ENCODE results near the gene IFNGR1. TPM values are rescaled to one million over a fixed set of nuclear protein-coding genes. Genes with fewer than 3 reads are reported as not detected.

Gene IFNGR1
- total RNA-seq, 4 donors from 2014 or later, result 53.5 to 122 (median 94.9) TPM

DNA sequence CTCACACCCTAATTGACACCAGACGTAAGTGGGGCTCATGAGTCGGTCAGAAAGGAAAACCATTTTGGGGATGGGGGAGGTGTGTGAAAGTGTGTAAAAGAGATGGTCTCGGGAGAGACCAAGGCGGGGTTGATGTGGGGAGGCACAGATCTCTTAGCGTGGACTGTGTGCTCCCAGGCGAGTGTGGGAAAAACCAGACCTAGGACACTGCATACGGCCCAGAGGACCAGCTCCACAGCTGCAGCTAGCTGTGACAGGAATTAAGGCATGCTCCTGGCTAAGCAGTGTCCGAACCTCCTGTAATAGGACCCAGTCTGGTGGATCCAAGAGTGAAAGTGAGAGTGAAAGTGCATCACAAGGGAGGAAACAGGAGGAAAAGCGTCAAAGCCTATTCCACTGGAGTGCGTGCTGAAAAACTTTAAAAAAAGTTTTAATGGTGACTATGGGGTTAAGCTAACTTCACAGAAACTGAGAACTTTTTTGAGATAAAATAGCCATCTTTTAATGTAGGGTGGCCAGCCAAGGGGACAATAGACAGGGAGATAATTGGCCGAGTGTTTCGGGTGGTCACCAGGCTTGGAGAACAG, 55.4 kb downstream of the IFNGR1 start:
- intact Hi-C loops (cut with DNase I; ENCODE audit: low total_unique reads), result no loop called here
- DNase-seq, result no peak
- Histone ChIP-seq H3K9me3 (no peaks in the 10 kb centered on the region), H3K4me1 (no peaks in the 10 kb centered on the region), H3K27ac (no peak overlapping the region), H3K36me3 (no peaks in the 10 kb centered on the region), H3K4me3 (no peak overlapping the region), H3K27me3 (no peaks in the 10 kb centered on the region)
- no peak for TF ChIP-seq POLR2A (IDR thresholded peaks at IDR 0.05)
- TF ChIP-seq, protein P1, sequence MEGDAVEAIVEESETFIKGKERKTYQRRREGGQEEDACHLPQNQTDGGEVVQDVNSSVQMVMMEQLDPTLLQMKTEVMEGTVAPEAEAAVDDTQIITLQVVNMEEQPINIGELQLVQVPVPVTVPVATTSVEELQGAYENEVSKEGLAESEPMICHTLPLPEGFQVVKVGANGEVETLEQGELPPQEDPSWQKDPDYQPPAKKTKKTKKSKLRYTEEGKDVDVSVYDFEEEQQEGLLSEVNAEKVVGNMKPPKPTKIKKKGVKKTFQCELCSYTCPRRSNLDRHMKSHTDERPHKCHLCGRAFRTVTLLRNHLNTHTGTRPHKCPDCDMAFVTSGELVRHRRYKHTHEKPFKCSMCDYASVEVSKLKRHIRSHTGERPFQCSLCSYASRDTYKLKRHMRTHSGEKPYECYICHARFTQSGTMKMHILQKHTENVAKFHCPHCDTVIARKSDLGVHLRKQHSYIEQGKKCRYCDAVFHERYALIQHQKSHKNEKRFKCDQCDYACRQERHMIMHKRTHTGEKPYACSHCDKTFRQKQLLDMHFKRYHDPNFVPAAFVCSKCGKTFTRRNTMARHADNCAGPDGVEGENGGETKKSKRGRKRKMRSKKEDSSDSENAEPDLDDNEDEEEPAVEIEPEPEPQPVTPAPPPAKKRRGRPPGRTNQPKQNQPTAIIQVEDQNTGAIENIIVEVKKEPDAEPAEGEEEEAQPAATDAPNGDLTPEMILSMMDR (IDR thresholded peaks at IDR 0.05), result no peak

DNA sequence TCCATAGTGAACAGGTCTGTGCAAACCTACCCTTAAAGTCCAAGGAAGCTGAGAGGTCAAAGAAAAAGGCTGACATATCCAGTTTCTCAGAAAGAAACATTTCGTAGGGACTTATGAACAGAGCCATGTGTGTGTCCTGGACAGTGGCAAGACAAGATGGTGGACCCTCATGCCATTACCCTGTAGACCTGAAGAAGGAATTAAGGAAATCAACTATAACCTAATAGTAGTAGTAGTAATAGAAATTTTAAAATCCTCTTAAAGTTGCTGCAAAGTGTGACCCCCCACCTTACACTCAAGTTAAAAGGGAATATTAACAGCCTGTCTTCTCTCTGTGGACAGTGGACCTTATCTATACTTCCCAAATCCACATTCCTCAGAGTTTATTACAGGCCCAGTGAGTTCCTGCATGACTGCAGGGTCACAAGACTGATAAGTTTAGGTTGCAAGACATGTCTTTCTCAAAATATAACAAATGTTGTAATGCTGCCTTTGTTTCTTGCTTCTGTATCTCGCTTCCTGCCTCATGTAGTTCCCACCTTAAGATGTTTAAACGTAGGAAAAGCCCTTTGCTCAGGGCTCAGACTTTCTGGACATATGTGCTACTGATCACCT, 56.4 kb downstream of the IFNGR1 start:
- no peak overlapping the region for H3K4me3 ChIP-seq
- H3K9me3 ChIP-seq, result no peaks in the 10 kb centered on the region
- intact Hi-C loops (cut with DNase I; ENCODE audit: low total_unique reads), result no loop called here
- no peaks in the 10 kb centered on the region for H3K36me3 ChIP-seq
- H3K27me3 ChIP-seq, result no peaks in the 10 kb centered on the region
- DNase-seq, result no peak
- H3K27ac ChIP-seq, result no peak overlapping the region
- H3K4me1 ChIP-seq, result no peaks in the 10 kb centered on the region
- TF ChIP-seq POLR2A (IDR thresholded peaks at IDR 0.05), result no peak
- TF ChIP-seq, protein P1 (IDR thresholded peaks at IDR 0.05), result no peak

DNA sequence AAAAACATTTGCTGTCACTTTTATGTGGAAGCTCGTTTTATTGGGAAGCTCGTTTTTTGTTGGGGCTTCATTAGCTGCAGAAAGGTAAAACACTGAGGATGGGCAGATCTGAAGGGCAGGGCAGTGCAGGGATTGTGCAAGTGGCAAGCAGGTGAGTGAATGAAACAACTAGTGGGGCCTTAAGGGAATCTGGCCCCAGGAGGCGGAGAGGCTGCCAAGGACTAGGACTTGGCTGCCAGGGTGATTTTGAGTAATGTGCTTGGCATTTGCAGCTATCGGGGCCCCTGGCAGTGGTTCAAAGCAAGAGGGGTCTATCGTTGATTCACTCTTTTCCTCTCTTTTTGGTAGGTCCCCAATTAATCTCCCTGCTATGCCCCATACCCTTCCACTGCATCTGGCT, 57.2 kb downstream of the IFNGR1 start:
- intact Hi-C loops (cut with DNase I; ENCODE audit: low total_unique reads), result no loop called here

DNA sequence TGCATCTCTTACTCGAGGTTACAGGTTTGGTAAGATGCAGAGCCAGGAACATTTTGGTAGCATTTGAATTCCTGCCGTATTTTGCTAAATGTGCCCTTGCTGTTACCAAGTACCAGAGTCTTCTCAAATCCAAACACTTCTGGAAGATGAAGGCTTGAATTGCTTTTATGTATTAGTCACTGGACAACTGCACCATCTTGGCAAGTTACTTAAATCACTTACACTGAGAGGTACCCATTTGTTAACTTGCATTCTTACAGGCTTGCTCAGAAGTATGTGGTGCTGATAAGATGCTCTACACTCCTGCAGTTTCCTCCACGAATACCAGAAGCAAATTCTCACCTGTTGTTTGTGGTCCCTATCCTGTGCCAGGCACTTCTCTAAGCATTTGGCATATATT, 58.4 kb downstream of the IFNGR1 start:
- no peak overlapping the region for H3K27ac ChIP-seq
- no peak overlapping the region for H3K4me3 ChIP-seq
- no peak for DNase-seq
- no peak for TF ChIP-seq POLR2A (IDR thresholded peaks at IDR 0.05)
- TF ChIP-seq, protein P1 (IDR thresholded peaks at IDR 0.05), result no peak
- intact Hi-C loops (cut with DNase I; ENCODE audit: low total_unique reads), result no loop called here
- H3K9me3 ChIP-seq, result no peaks in the 10 kb centered on the region
- no peaks in the 10 kb centered on the region for H3K36me3 ChIP-seq
- no peaks in the 10 kb centered on the region for H3K4me1 ChIP-seq
- no peaks in the 10 kb centered on the region for H3K27me3 ChIP-seq

More for the DNA sequence above, 57.2 kb downstream of the IFNGR1 start:
- Histone ChIP-seq H3K4me1 (no peaks in the 10 kb centered on the region), H3K36me3 (no peaks in the 10 kb centered on the region), H3K4me3 (no peak overlapping the region), H3K27me3 (no peaks in the 10 kb centered on the region), H3K9me3 (no peaks in the 10 kb centered on the region), H3K27ac (no peak overlapping the region)
- no peak for TF ChIP-seq POLR2A (IDR thresholded peaks at IDR 0.05)
- DNase-seq, result no peak

DNA sequence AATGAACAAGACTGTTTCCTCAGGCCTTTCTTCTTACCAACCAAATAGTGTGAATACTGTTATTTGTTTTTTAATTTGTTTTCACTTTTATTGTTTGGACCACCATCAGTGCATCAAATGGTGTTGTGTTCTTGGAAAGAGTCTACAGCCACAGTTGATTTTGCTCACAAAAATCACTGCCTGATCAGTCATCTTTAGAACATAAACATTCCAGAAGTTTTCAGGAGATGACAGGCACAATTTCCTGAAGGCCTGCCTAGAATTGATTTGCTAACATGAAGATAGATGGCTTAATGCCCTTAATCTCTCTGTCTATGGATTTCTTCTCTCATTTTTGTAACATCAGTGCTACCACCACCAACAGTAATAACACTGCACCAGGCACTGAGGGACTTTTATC, 59.3 kb downstream of the IFNGR1 start:
- Histone ChIP-seq H3K4me3 (no peak overlapping the region), H3K27me3 (no peaks in the 10 kb centered on the region), H3K9me3 (no peaks in the 10 kb centered on the region), H3K4me1 (no peaks in the 10 kb centered on the region), H3K36me3 (no peaks in the 10 kb centered on the region), H3K27ac (no peak overlapping the region)
- intact Hi-C loops (cut with DNase I; ENCODE audit: low total_unique reads), result no loop called here
- TF ChIP-seq POLR2A (IDR thresholded peaks at IDR 0.05), result no peak
- TF ChIP-seq, protein P1 (IDR thresholded peaks at IDR 0.05), result no peak
- no peak for DNase-seq

Data from uterus (tissue), 4 donors.